Activated naive CD8-positive, alpha-beta T cell treated with anti-CD3 and anti-CD28 coated beads, Interleukin-2, amount 10 ng/mL, durations not matched to agents 7 days and 5 days (primary cell): Measurements from ENCODE around the gene HBS1L. TPM values are rescaled to one million over a fixed set of nuclear protein-coding genes. Genes with fewer than 3 reads are reported as not detected.
A peak's percentile ranks its signal among the peaks of the same experiment; 100 is the strongest.

Experiments
- ATAC-seq: fragments of 150-1000 bp; cut with Tn5 transposase; one replicate; pipeline ENCODE4 v1.10.0; 2021; ENCODE audit warnings: low read depth, moderate library complexity
- POLR2A ChIA-PET: fragments of 350-600 bp; sonication (Branson Sonifier 250); formaldehyde crosslinking; loops from one replicate; lab custom pipeline; 2021; ENCODE audit warnings: antibody characterized with exemption; lab: Charles Lee
- DNase-seq: peaks from one replicate; pipeline ENCODE4 v3.0.0; 2021
- H3K27ac Mint-ChIP-seq: one replicate; pipeline ENCODE4 v1.8.0; 2022; ENCODE audit warnings: mild to moderate bottlenecking, mixed read lengths
- H3K27me3 Mint-ChIP-seq: one replicate; pipeline ENCODE4 v1.8.0; 2022; ENCODE audit warnings: mild to moderate bottlenecking, moderate library complexity, mixed read lengths
- H3K36me3 Mint-ChIP-seq: one replicate; pipeline ENCODE4 v1.8.0; 2021; ENCODE audit warnings: mild to moderate bottlenecking, mixed read lengths
- H3K4me1 Mint-ChIP-seq: one replicate; pipeline ENCODE4 v1.8.0; 2021; ENCODE audit warnings: mixed read lengths
- H3K4me3 Mint-ChIP-seq: one replicate; pipeline ENCODE4 v1.8.0; 2022; ENCODE audit warnings: mild to moderate bottlenecking, moderate library complexity, mixed read lengths
- H3K9me3 Mint-ChIP-seq: one replicate; pipeline ENCODE4 v1.8.0; 2021; ENCODE audit warnings: mixed read lengths
- total RNA-seq, 2 experiments: library from RNA; stranded (reverse); gene quantifications; one replicate each; pipeline ENCODE4 v1.2.3, GENCODE V29; 2021

The HBS1L gene
- 10 to 100 TPM; 72.6 to 72.7 TPM for total RNA-seq

DNA sequence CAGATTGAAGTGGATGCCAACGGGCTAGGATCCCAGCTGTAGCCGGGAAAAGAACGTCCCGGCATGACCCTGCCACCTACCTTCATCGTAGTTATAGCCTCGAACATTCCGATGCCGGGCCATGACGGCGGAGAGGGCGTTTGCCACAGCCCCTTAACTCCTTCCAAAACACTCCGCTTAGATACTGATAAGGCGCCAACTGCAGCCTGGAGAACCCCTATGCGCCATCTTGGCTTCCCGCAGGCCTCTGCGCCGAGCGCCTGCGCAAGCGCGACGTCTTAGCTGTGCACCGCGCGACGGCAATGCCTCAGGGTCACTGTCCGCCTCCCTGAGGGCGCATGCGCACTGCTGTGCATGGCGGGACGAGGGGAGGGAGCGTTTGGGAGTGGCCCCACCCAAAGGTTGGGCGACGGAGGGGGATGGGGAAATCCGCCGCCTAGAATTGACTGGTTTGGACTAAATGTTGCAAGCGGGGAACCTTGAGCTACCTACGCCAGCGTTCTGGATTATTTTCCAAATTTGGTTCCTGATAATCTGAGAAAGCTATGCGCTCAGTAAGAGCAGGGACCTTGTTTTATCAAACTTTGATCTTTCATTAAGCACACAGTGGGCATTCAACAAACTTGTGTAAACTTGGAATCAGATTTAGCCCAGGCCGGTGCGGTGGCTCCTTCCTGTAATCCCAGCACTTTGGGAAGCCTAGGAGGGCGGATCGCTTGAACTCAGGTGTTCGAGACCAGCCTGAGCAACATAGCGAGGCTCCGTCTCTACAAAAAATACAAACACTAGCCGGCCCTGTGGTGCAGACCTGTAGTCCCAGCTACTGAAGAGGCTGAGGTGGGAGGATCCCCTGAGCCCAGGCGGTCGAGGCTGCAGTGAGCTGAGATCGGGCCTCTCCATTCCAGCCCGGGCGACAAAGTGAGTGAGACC lies at the start of gene HBS1L:
Gene HBS1L (minus strand): TSS at position 254 of the 930 bp plus-strand sequence. CDS start 131 bp downstream, at position 123.
- Mint-ChIP-seq H3K4me1 (peaks cover 31% of the 10 kb centered on the region), H3K9me3 (no peaks in the 10 kb centered on the region), H3K27ac (peak within 1 kb of the TSS; percentile 90), H3K4me3 (peak within 1 kb of the TSS; percentile 87), H3K36me3 (peaks cover 7% of the 10 kb centered on the region), H3K27me3 (no peaks in the 10 kb centered on the region)
- POLR2A ChIA-PET = interaction anchor here (0.5 to 3.0 kb wide), 28 partner anchors 8 to 1236 kb away, joined by 3 to 62 read pairs (median 5); partner anchors contain the start of genes BCLAF1 and MYB
- DNase-seq = peak; percentile 98
- ATAC-seq = peak; percentile 99

DNA sequence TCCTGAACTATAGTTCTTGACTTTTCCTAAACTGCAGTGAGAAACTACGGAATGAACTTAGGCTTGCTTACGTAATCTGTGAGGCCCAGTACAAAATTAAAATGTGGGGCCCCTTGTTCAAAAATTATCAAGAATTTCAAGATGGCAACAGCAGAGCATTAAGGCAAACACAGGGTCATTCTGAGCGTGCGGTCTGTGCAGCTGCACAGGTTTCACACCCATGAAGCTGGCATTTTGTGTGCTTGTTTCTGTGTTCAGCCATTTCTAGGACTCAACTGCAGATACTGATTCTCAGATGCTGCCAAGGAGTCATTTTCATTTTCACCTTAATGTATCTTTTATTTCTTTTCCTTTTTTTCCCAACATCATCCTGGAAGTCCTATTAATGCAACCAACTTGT lies 49.6 kb upstream of the HBS1L start:
- peaks cover 17% of the 10 kb centered on the region for H3K4me1 Mint-ChIP-seq
- no peaks in the 10 kb centered on the region for H3K9me3 Mint-ChIP-seq
- DNase-seq (no peak), ATAC-seq (no peak)
- no peak overlapping the region for H3K4me3 Mint-ChIP-seq
- H3K27me3 Mint-ChIP-seq = no peaks in the 10 kb centered on the region
- H3K27ac Mint-ChIP-seq = peak overlapping the region; percentile 14
- peaks cover 1% of the 10 kb centered on the region for H3K36me3 Mint-ChIP-seq
- POLR2A ChIA-PET = interaction anchor here (1.2 to 1.7 kb wide), 4 partner anchors 10 to 49 kb away, joined by 4 to 10 read pairs (median 6); partner anchors contain the start of gene HBS1L

DNA sequence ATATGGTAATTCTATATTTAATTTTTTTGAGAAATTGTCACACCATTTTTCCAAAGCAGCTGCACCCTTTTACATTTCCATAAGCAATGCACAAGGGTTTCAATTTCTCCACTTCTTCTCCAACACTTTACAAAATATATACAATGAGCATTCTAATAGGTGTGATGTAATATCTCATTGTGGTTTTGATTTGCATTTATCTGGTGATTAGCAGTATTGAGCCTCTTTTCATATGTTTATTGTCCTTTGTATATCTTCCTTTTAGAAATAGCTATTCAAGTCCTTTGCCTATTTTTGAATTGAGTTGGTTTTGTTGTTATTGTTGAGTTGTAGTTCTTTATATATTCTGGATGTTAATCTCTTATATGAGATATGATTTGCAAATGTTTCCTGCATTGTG lies 47.6 kb upstream of the HBS1L start:
- DNase-seq (no peak), ATAC-seq (no peak)
- POLR2A ChIA-PET = interaction anchor here (0.9 to 1.2 kb wide), 2 partner anchors 11 to 27 kb away, joined by 3 read pairs; no protein-coding TSS in a partner anchor
- H3K27me3 Mint-ChIP-seq = no peaks in the 10 kb centered on the region
- H3K9me3 Mint-ChIP-seq = no peaks in the 10 kb centered on the region
- H3K27ac Mint-ChIP-seq = peak overlapping the region; percentile 53
- H3K36me3 Mint-ChIP-seq = peaks cover 1% of the 10 kb centered on the region
- H3K4me3 Mint-ChIP-seq = no peak overlapping the region
- H3K4me1 Mint-ChIP-seq = peaks cover 17% of the 10 kb centered on the region

DNA sequence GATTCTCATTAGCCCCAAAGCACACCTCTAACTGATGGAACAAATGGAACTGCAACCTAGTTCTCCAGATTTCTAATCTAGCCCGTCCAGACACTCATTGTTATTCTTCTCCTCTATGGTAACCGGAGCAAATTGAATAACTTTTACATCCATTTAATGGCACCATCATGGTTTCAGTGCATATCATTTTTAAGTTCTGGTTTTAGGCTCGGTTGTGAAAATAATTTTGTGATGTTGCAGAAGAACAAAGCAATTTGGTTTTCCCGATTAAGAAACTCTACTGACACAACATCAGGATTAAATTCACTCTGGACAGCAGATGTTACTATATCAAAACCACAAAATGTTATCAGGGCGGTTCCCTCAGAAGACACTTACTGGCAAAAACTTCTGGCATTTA lies 42.5 kb upstream of the HBS1L start:
- Mint-ChIP-seq H3K27ac (no peak overlapping the region), H3K4me1 (peaks cover 28% of the 10 kb centered on the region), H3K36me3 (peaks cover 1% of the 10 kb centered on the region), H3K4me3 (no peak overlapping the region), H3K9me3 (no peaks in the 10 kb centered on the region), H3K27me3 (no peaks in the 10 kb centered on the region)
- ATAC-seq = no peak
- DNase-seq = no peak
- POLR2A ChIA-PET = no interaction called here

DNA sequence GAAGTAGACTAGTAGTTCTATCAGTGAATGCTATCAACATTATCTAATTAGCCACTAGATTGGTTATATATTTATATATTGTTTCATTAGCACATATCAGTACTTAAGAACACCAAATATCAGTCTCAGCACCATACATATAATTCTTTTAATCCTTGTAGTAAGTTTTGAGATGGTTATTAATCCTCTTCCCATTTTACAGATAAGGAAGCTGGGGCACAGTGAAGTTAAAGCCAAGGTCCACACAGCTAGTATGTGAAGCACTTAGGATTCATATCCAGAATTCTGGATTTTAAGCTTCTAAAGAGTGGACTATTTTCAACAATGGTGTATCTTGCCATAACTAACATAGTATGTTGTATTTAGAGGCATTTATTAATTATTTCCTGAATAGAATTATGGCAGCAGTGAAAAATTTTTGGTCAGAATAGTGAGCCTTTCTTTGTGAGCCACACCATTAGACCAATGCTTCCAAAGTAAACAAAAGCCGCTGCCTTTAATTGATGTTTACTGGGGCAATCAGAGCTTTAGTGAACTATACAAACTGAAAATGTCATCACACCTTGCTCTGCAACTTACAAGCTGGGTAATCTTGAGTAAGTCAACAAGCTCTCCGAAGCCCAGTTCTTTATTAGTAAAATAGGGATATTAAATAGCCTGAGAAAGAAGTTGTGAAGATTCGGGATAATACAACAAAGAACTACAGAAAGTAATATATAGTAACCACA lies 41.9 kb upstream of the HBS1L start:
- Mint-ChIP-seq H3K9me3 (no peaks in the 10 kb centered on the region), H3K27ac (no peak overlapping the region), H3K27me3 (no peaks in the 10 kb centered on the region), H3K36me3 (no peaks in the 10 kb centered on the region), H3K4me3 (no peak overlapping the region), H3K4me1 (peaks cover 28% of the 10 kb centered on the region)
- DNase-seq (no peak), ATAC-seq (no peak)
- POLR2A ChIA-PET = interaction anchor here (0.5 kb wide), 1 partner anchor 86 kb away, joined by 3 read pairs; no protein-coding TSS in a partner anchor

DNA sequence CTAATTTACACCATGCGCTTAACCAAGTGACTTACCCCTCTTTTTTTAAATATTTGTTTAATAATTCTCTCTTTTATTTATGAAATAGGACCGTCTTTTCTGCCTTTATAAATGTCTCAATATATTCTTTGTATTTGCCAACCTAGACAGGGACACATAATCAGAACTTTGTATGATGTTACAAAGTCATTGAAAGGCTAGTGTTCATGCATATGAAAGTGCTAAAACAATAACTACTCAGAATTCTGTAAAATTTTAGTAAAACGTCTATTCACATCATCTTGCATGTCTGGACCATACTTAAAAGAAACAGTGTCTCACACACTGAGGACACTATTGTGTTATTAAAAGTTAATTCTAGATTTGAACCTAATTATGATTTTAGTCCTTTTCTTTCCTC lies 41.1 kb upstream of the HBS1L start:
- no peak overlapping the region for H3K27ac Mint-ChIP-seq
- POLR2A ChIA-PET = no interaction called here
- no peaks in the 10 kb centered on the region for H3K27me3 Mint-ChIP-seq
- peaks cover 36% of the 10 kb centered on the region for H3K4me1 Mint-ChIP-seq
- DNase-seq (no peak), ATAC-seq (no peak)
- no peaks in the 10 kb centered on the region for H3K9me3 Mint-ChIP-seq
- H3K4me3 Mint-ChIP-seq = no peak overlapping the region
- H3K36me3 Mint-ChIP-seq = no peaks in the 10 kb centered on the region

DNA sequence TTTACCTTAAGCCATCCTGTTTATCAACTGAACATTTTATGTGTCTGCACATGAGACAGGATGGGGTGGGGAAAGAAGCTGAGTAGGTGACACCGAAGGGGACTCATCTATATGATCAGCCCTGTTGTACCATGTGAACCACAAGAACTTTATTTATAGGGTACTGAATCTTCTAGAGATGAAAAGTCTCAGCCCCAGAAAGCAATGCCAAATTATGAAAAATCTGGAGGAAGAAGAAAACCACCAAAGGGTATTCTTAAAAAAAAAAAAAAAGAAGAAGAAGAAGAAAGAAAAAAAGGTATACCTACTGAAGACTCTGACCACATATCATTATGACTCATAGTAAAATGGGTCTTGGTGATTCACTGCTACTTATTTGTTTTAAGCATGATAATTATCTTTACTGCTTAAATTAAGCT lies 39.8 kb upstream of the HBS1L start:
- ATAC-seq (peak; percentile 92), DNase-seq (no peak)
- Mint-ChIP-seq H3K4me1 (peaks cover 45% of the 10 kb centered on the region), H3K9me3 (no peaks in the 10 kb centered on the region), H3K27ac (peak overlapping the region; percentile 91), H3K36me3 (no peaks in the 10 kb centered on the region), H3K4me3 (peak overlapping the region; percentile 44), H3K27me3 (no peaks in the 10 kb centered on the region)
- POLR2A ChIA-PET = interaction anchor here (0.6 to 3.3 kb wide), 6 partner anchors 9 to 86 kb away, joined by 3 to 15 read pairs (median 4); partner anchors contain the start of genes HBS1L and MYB

DNA sequence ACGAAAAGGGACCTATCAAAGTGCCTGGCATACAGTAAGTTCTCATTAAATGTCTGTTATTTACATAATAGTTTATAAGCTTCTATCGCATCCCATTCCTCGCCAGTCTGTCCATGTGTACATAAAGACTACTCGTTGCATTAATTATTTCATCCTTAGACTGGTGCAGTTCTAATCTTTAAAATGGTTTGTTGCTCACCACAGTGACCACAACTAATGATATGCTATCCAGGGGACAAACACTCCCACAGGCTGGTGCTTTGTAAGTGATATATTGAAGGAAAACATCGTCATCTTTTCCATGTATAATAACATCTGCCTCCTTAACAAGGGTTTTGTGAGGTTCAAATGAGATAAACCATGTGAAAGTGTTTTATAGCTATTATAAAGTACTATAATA lies 39.0 kb upstream of the HBS1L start:
- DNase-seq = no peak
- no peak overlapping the region for H3K4me3 Mint-ChIP-seq
- H3K27ac Mint-ChIP-seq = no peak overlapping the region
- POLR2A ChIA-PET = interaction anchor here (0.6 to 3.3 kb wide), 6 partner anchors 15 to 87 kb away, joined by 3 to 15 read pairs (median 3); partner anchors contain the start of genes HBS1L and MYB
- no peaks in the 10 kb centered on the region for H3K27me3 Mint-ChIP-seq
- no peak for ATAC-seq
- no peaks in the 10 kb centered on the region for H3K9me3 Mint-ChIP-seq
- H3K36me3 Mint-ChIP-seq = no peaks in the 10 kb centered on the region
- H3K4me1 Mint-ChIP-seq = peaks cover 53% of the 10 kb centered on the region

DNA sequence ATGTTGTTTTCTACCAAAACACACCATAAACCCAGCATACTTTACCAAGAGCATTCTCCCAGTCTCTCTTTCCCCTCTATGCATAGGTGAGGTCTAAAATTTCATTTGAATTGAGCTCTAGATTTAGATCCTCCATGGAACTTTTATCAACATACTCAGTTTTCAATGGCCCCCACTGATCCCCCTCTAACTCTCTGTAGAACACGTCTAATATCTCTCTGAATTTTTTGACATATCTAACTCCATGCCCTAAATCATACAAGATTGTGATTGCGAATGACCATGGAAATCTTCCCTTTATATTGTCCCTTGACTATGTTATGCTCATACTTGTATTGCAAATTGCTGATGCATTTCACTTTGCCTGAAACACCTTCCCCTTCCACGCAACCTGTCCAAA lies 38.1 kb upstream of the HBS1L start:
- Mint-ChIP-seq H3K27ac (peak overlapping the region; percentile 65), H3K4me1 (peaks cover 60% of the 10 kb centered on the region), H3K4me3 (no peak overlapping the region), H3K27me3 (no peaks in the 10 kb centered on the region), H3K36me3 (no peaks in the 10 kb centered on the region), H3K9me3 (no peaks in the 10 kb centered on the region)
- DNase-seq (no peak), ATAC-seq (no peak)
- POLR2A ChIA-PET = interaction anchor here (0.7 to 3.3 kb wide), 4 partner anchors 22 to 298 kb away, joined by 3 to 15 read pairs (median 3); partner anchors contain the start of gene HBS1L

DNA sequence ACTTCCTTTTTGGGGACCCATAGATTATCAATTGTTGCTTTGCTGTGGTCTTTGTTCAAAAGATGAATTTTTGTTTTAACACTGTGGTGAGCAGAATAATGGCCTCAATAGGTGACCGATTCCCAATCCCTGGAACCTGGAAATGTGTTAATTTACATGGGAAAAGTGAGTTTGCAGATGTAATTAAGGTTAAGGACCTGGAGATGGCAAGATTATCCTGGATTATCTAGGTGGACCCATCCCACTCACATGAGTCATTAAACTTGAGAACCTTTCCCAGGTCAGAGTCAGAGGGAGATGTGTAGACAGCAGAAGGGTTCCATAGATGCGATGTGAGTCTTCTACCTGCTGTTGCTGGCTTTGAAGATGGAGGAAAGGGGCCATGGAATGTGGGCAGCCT lies 36.2 kb upstream of the HBS1L start:
- H3K4me3 Mint-ChIP-seq = no peak overlapping the region
- peaks cover 76% of the 10 kb centered on the region for H3K4me1 Mint-ChIP-seq
- no peaks in the 10 kb centered on the region for H3K36me3 Mint-ChIP-seq
- POLR2A ChIA-PET = interaction anchor here (1.3 kb wide), 1 partner anchor 36 kb away, joined by 5 read pairs; the partner anchor contains the start of gene HBS1L
- no peaks in the 10 kb centered on the region for H3K27me3 Mint-ChIP-seq
- ATAC-seq (no peak), DNase-seq (no peak)
- H3K27ac Mint-ChIP-seq = peak overlapping the region; percentile 86
- H3K9me3 Mint-ChIP-seq = no peaks in the 10 kb centered on the region

DNA sequence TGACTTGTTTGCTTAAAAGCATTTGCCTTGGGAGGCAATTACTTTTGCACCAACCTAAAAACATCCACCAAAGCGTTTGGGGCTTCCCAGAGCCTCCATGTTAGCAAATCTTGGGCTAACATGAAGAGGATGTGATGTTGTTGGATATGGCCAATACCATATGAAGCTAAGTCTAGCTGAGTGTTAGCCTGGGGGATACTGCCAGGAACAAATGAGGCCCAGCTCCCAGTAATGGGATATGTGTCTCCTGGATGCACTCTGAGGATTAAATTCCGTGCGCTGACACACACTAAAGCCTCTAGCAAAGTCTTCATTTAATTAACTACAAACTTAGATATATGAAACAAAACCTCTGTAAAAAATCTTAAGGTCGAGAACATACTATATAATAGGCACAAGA lies 35.3 kb upstream of the HBS1L start:
- ATAC-seq (no peak), DNase-seq (no peak)
- H3K27ac Mint-ChIP-seq = peak overlapping the region; percentile 86
- POLR2A ChIA-PET = no interaction called here
- no peaks in the 10 kb centered on the region for H3K36me3 Mint-ChIP-seq
- H3K4me3 Mint-ChIP-seq = peak overlapping the region; percentile 61
- no peaks in the 10 kb centered on the region for H3K9me3 Mint-ChIP-seq
- H3K27me3 Mint-ChIP-seq = no peaks in the 10 kb centered on the region
- peaks cover 74% of the 10 kb centered on the region for H3K4me1 Mint-ChIP-seq

DNA sequence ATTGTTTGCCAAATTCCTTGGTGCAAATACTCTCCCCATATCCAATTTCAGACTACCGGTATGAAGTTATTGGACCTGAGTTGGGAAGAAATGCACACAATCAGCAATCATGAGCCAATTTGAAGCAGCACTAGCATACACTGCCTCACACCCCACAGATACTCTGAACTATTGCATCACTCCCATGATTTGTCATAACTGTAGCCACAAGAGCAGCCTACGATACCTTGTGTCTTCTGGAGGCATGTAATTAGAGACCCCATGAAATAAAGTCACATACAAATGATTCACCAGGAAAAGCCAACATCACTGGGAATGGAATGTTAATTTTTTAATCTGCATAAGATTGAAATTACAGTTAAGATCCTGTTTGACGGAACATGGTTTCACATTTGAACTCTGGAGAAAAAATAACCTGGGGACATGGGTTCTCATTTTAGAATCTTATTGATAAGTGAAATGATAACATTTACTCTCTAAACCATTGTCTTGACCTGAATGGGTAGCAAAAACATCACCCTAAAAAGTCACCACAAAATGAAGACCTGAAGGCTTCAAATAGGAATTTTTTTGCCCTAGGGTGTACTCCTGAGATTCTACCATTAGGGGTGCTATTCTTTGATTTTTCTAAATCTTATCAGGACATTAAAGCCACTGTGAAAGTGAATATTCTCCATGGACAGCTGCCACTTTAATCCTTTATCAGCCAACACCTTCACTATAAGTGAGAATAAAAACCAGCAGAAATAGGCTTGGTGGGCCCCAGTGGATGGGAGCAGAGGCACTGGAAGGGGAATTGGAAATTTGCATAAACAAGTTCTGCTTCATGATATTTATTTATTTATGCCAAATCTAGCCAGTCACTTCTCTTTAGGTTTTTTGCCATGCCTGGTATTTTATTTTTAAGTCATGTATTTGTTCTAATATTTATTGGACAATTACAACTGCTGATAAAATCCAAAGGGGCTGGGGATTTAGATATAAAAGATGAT lies 34.5 kb upstream of the HBS1L start:
- ATAC-seq = peak; percentile 83
- POLR2A ChIA-PET = interaction anchor here (0.5 to 4.1 kb wide), 7 partner anchors 13 to 1201 kb away, joined by 3 to 62 read pairs (median 6); partner anchors contain the start of genes BCLAF1, HBS1L and MYB
- H3K27me3 Mint-ChIP-seq = no peaks in the 10 kb centered on the region
- H3K36me3 Mint-ChIP-seq = no peaks in the 10 kb centered on the region
- peak overlapping the region; percentile 95 for H3K27ac Mint-ChIP-seq
- H3K4me1 Mint-ChIP-seq = peaks cover 68% of the 10 kb centered on the region
- H3K4me3 Mint-ChIP-seq = peak overlapping the region; percentile 79
- DNase-seq = no peak
- H3K9me3 Mint-ChIP-seq = no peaks in the 10 kb centered on the region
